ENCODE results near the gene SCO2.
A peak's percentile ranks its signal among the peaks of the same experiment; 100 is the strongest.

Gene SCO2

GRCh38 chr22:50474710-50475651 lies 50.4 kb downstream of the SCO2 start, which contains the start of gene SBF1:
Gene SBF1, minus strand, starts transcription at chr22:50475035. Its CDS starts 195 bp downstream, at chr22:50474840.
- peak; percentile 97 for DNase-seq

DNA sequence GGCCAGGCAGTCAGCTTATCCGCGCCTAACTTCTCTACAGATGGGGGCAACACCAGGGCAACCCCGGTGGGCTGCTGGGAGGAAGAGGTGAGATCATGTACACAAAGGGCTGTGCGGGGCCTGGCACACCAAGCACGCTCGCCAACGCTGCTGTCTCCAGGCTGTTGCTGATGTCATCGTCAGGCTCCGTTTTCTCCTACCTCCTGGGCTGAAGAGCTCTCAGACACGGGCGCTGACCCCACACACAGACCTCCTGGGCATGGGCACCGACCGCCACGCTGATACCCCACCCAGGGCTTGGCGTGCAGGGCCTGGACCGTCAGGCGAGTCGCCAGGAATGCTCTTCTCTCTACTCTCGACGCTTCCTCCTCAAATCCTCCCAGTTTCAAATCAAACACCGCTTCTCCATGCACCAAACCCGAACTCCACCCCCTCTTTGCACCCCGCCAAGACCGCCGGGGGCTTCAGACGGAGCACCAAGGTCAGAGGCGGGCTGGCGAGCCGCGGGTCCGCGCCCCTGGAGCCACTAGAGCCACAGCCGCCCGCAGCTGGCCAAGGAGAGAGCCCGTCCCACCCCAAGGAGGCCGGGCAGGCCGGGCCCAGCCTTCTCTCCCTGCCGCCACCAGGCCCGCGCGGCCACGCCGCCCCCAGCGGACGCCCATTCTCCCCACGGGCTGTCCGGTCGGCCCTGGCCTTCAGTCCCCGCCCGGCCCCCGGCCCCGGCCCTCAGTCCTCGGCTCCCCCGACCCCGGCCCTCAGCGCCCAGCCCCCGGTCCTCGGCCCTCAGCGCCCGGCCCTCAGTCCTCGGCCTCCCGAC lies 51.3 kb downstream of the SCO2 start:
- peak; percentile 74 for DNase-seq
